HG02870 (cell line): ENCODE measurements around the gene DNM3.

ENCODE experiments used
- ATAC-seq: cut with Tn5 transposase; IDR thresholded peaks from one replicate; pipeline ENCODE4 v1.9.1; 2021; ENCODE audit warnings: mild to moderate bottlenecking, moderate library complexity; ENCODE audit not compliant: unreplicated experiment

The DNM3 gene

GRCh38 chr1:172088256-172088655 lies 247.0 kb downstream of the DNM3 start:
- ATAC-seq = no peak

GRCh38 chr1:172089768-172090510 lies 248.6 kb downstream of the DNM3 start:
- no peak for ATAC-seq

- no peak for ATAC-seq
Observed at GRCh38 chr1:172090511-172090817, 249.2 kb downstream of the DNM3 start.

GRCh38 chr1:172095846-172096245 lies 254.5 kb downstream of the DNM3 start:
- no peak for ATAC-seq

- no peak for ATAC-seq
Observed at GRCh38 chr1:172105230-172105629, 263.9 kb downstream of the DNM3 start.

GRCh38 chr1:172107316-172107975 lies 266.1 kb downstream of the DNM3 start:
- ATAC-seq = no peak

- no peak for ATAC-seq
Observed at GRCh38 chr1:172108161-172108893, 267.0 kb downstream of the DNM3 start.

GRCh38 chr1:172109359-172109758 lies 268.1 kb downstream of the DNM3 start:
- no peak for ATAC-seq

GRCh38 chr1:172112576-172112975 lies 271.3 kb downstream of the DNM3 start:
- ATAC-seq = no peak

GRCh38 chr1:172117800-172118199 lies 276.5 kb downstream of the DNM3 start:
- no peak for ATAC-seq

- ATAC-seq = no peak
Observed at GRCh38 chr1:172118618-172119017, 277.3 kb downstream of the DNM3 start.

GRCh38 chr1:172119184-172119583 lies 277.9 kb downstream of the DNM3 start:
- no peak for ATAC-seq

GRCh38 chr1:172120381-172120780 lies 279.1 kb downstream of the DNM3 start:
- ATAC-seq = no peak

GRCh38 chr1:172121081-172121717 lies 279.9 kb downstream of the DNM3 start:
- no peak for ATAC-seq

- no peak for ATAC-seq
Observed at GRCh38 chr1:172122381-172122780, 281.1 kb downstream of the DNM3 start.

GRCh38 chr1:172125250-172125649 lies 284.0 kb downstream of the DNM3 start:
- no peak for ATAC-seq

- no peak for ATAC-seq
Observed at GRCh38 chr1:172125812-172126430, 284.6 kb downstream of the DNM3 start.

GRCh38 chr1:172132836-172133235 lies 291.5 kb downstream of the DNM3 start:
- ATAC-seq = no peak

- no peak for ATAC-seq
Observed at GRCh38 chr1:172134087-172134731, 292.9 kb downstream of the DNM3 start.

GRCh38 chr1:172135076-172135672 lies 293.9 kb downstream of the DNM3 start:
- no peak for ATAC-seq
